ENCODE measurements around the gene TIAM1. TPM values are rescaled to one million over a fixed set of nuclear protein-coding genes. Genes with fewer than 3 reads are reported as not detected.

The TIAM1 gene
- total RNA-seq, 4 donors from 2014 or later, result 51.0 to 105 (median 85.6) TPM

DNA sequence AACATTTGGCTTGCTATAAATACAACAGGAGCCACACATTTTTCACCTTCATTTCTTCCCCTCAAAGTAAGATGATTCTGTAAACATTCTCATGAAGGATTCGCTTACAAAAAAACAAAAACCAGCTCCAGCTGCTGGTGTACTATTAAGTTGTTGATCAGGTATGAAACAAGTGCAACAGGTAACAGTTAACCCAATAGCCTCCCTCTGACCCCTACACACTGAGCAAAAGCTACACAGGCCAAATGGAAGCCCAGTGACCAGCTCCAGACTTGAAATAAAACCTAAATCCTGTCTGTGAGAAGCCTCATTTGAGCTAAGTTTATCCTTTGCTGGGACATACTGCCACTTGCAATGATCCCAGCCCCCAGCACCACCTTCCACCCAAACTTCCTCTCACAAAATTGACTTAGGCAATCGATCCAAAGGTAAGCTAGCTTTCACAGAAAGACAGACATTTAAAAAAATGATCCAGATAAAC lies 991 bp downstream of the TIAM1 start:
- WGBS, 2 donors, result 12 to 25% methylated on average over 2 of the region's 2 CpGs
- Histone ChIP-seq H3K4me1 (peaks cover 3 to 66% (median 5%) of the 10 kb centered on the region in 3 donors), H3K9me3 (no peaks in the 10 kb centered on the region), H3K4me3 (peak overlapping the region; percentile 51 to 75 (median 66)), H3K36me3 (peaks cover 0 to 7% (median 0%) of the 10 kb centered on the region in 3 donors), H3K27ac (peak overlapping the region; percentile 85 to 90 (median 88)), H3K27me3 (peaks cover 0 to 29% (median 0%) of the 10 kb centered on the region in 4 donors)
- TF ChIP-seq CTCF (IDR thresholded peaks at IDR 0.05) (no peak), POLR2A (IDR thresholded peaks at IDR 0.05) (no peak)
- intact Hi-C loops (cut with DNase I), result no loop called here
- no peak for DNase-seq

- TF ChIP-seq CTCF (IDR thresholded peaks at IDR 0.05), result no peak
- TF ChIP-seq POLR2A (IDR thresholded peaks at IDR 0.05), result no peak
- Histone ChIP-seq H3K27me3 (peaks cover 0 to 29% (median 0%) of the 10 kb centered on the region in 4 donors), H3K9me3 (no peaks in the 10 kb centered on the region), H3K36me3 (peaks cover 0 to 10% (median 0%) of the 10 kb centered on the region in 3 donors), H3K4me3 (peak overlapping the region; percentile 51 to 75 (median 66)), H3K4me1 (peaks cover 6 to 66% (median 9%) of the 10 kb centered on the region in 3 donors), H3K27ac (peak overlapping the region in 3 of 4 donors; percentile 86 to 90 (median 89))
- intact Hi-C loops (cut with DNase I), result no loop called here
- DNase-seq, result no peak
- WGBS, 2 donors, result 42 to 56% methylated on average over 3 of the region's 3 CpGs
These were observed 1.7 kb downstream of the TIAM1 start for GRCh38 chr21:31342348-31342747.

GRCh38 chr21:31340942-31341487 lies 3.0 kb downstream of the TIAM1 start:
- H3K9me3 ChIP-seq, result no peaks in the 10 kb centered on the region
- peaks cover 9 to 75% (median 9%) of the 10 kb centered on the region in 3 donors for H3K4me1 ChIP-seq
- H3K36me3 ChIP-seq, result peaks cover 0 to 16% (median 0%) of the 10 kb centered on the region in 3 donors
- intact Hi-C loops (cut with DNase I), result no loop called here
- peaks cover 0 to 29% (median 0%) of the 10 kb centered on the region in 4 donors for H3K27me3 ChIP-seq
- TF ChIP-seq POLR2A (IDR thresholded peaks at IDR 0.05) (no peak), CTCF (IDR thresholded peaks at IDR 0.05) (no peak)
- H3K4me3 ChIP-seq, result no peak overlapping the region
- 58 to 66% methylated on average over 4 of the region's 4 CpGs for WGBS, 2 donors
- no peak for DNase-seq
- H3K27ac ChIP-seq, result no peak overlapping the region

DNA sequence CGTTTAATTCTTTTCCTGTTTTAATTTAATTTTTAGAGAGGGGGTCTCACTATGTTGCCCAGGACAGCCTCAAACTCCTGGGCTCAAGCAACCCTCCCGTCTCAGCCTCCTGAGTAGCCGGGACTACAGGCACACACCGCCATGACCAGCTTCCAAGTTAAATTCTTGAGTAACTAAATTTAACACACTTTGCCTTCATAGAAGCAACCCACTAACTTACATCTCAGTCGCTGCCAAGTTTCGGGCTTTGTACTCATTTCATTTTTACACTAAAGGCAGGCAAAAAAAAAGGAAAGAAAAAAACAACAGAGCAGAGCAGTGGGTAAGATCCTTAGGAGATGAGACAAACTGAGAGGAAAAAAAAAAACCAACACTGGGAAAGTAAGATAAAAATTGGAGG lies 3.5 kb downstream of the TIAM1 start:
- WGBS, 2 donors, result 86 to 89% methylated on average over 6 of the region's 6 CpGs
- no peaks in the 10 kb centered on the region for H3K9me3 ChIP-seq
- H3K4me1 ChIP-seq, result peaks cover 9 to 77% (median 9%) of the 10 kb centered on the region in 3 donors
- no peak overlapping the region for H3K4me3 ChIP-seq
- no peak for TF ChIP-seq POLR2A (IDR thresholded peaks at IDR 0.05)
- no peak for TF ChIP-seq CTCF (IDR thresholded peaks at IDR 0.05)
- peaks cover 0 to 29% (median 0%) of the 10 kb centered on the region in 4 donors for H3K27me3 ChIP-seq
- intact Hi-C loops (cut with DNase I), result no loop called here
- no peak for DNase-seq
- peaks cover 0 to 21% (median 0%) of the 10 kb centered on the region in 3 donors for H3K36me3 ChIP-seq
- H3K27ac ChIP-seq, result no peak overlapping the region

- intact Hi-C loops (cut with DNase I), result no loop called here
- H3K9me3 ChIP-seq, result no peaks in the 10 kb centered on the region
- peaks cover 0 to 26% (median 0%) of the 10 kb centered on the region in 3 donors for H3K36me3 ChIP-seq
- TF ChIP-seq CTCF (IDR thresholded peaks at IDR 0.05) (no peak), POLR2A (IDR thresholded peaks at IDR 0.05) (no peak)
- peaks cover 9 to 77% (median 9%) of the 10 kb centered on the region in 3 donors for H3K4me1 ChIP-seq
- H3K27ac ChIP-seq, result no peak overlapping the region
- DNase-seq, result no peak
- H3K27me3 ChIP-seq, result peaks cover 0 to 23% (median 0%) of the 10 kb centered on the region in 4 donors
- H3K4me3 ChIP-seq, result no peak overlapping the region
- WGBS, 2 donors, result 61 to 79% methylated on average over 4 of the region's 4 CpGs
These were observed 4.3 kb downstream of the TIAM1 start for GRCh38 chr21:31339721-31340120.
